Activated T-cell treated with anti-CD3 and anti-CD28 coated beads, Interleukin-2, amount 50 U/mL, for 72 hours (primary cell): Measurements from ENCODE around the gene FHIP1A. TPM values are rescaled to one million over a fixed set of nuclear protein-coding genes. Genes with fewer than 3 reads are reported as not detected.
"Not testable (repeated sequence)": the region's sequence is repeated elsewhere in the genome, so short reads cannot be mapped to it uniquely, and the experiment has no call there.

ENCODE experiments used
- ATAC-seq, 2 donors: fragments of 150-1000 bp; cut with Tn5 transposase; replicated peaks in 1 of 2; 2 replicates each; pipeline ENCODE4 v1.10.0; 2021; ENCODE audit warnings: moderate library complexity in 2 of 2, mild to moderate bottlenecking in 1 of 2
- DNase-seq, 2 donors: peaks; one replicate each; pipeline ENCODE4 v3.0.0; 2021 to 2022; ENCODE audit warnings: mixed read lengths in 1 of 2
- H3K27ac Mint-ChIP-seq: one replicate; pipeline ENCODE4 v1.8.0; 2022; ENCODE audit warnings: mild to moderate bottlenecking, moderate library complexity, mixed read lengths
- H3K27me3 Mint-ChIP-seq: one replicate; pipeline ENCODE4 v1.8.0; 2022; ENCODE audit warnings: low read depth, mixed read lengths
- H3K36me3 Mint-ChIP-seq, 2 donors: one replicate each; pipeline ENCODE4 v1.8.0; 2022; ENCODE audit warnings: mixed read lengths in 2 of 2, mild to moderate bottlenecking in 1 of 2; ENCODE audit not compliant: insufficient read depth in 2 of 2
- H3K4me1 Mint-ChIP-seq: one replicate; pipeline ENCODE4 v1.8.0; 2022; ENCODE audit warnings: low read depth, mixed read lengths
- H3K4me3 Mint-ChIP-seq, 2 donors: one replicate each; pipeline ENCODE4 v1.8.0; 2022; ENCODE audit warnings: mild to moderate bottlenecking in 2 of 2, mixed read lengths in 2 of 2, moderate library complexity in 2 of 2
- H3K9me3 Mint-ChIP-seq, 2 donors: one replicate each; pipeline ENCODE4 v1.8.0; 2022; ENCODE audit warnings: mixed read lengths in 2 of 2
- total RNA-seq, 2 donors: library from RNA; stranded (reverse); gene quantifications; one replicate each; pipeline ENCODE4 v1.2.3, GENCODE V29; 2022

FHIP1A gene
- total RNA-seq: under 1 TPM; 0.22 to 0.53 TPM

DNA sequence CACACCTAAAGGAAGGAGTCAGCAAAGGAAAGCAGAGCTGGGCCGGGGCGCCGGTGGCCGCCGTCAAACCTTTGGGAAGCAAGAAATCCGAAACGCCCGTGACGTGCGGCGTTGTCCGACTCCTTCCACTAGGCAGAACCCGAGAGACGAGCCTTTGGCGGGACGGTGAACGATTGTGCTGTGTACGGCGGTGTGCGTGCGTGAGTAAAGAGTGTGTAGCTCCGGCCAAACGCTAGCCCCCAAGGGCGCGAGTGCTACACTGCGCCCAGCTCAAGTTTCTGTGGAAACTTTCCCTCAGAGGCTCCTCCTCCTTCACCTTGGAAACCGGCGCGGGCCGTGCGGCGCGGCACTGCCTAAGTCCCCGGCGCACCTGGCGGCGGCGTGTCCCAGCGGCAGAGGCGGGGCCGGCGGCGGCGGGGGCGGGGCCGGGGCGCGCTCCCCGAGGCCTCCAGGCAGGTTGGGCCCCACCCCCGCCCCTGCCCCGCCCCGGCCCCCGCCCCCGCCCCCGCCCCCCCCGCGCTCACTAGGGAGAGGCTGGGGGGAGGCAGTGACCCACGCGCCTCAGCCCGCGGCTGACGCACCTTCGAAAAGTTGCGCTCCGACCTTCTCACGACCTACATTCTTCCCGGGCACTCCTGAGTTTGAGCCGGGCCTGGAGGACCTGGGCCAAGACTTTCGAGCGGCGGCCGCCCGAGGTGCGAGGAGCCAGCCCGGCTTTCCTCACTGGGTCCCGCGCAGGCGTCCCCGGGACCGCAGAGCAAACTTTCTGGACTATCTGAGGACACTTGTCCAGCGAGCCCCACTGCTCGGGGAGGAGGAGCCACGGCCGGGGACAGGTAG, at the start of gene FHIP1A:
TSS of gene FHIP1A (plus strand) at position 547 of the 840 bp plus-strand sequence. CDS start 157,084 bp downstream, outside the sequence.
- Mint-ChIP-seq H3K9me3 (no peaks in the 10 kb centered on the region), H3K27ac (peak within 1 kb of the TSS; percentile 36), H3K27me3 (peaks cover 51% of the 10 kb centered on the region), H3K4me1 (peaks cover 27% of the 10 kb centered on the region), H3K4me3 (peak within 1 kb of the TSS; percentile 91), H3K36me3 (no peaks in the 10 kb centered on the region)
- ATAC-seq (peak; percentile 81 to 84), DNase-seq (peak; percentile 77 to 78)

DNA sequence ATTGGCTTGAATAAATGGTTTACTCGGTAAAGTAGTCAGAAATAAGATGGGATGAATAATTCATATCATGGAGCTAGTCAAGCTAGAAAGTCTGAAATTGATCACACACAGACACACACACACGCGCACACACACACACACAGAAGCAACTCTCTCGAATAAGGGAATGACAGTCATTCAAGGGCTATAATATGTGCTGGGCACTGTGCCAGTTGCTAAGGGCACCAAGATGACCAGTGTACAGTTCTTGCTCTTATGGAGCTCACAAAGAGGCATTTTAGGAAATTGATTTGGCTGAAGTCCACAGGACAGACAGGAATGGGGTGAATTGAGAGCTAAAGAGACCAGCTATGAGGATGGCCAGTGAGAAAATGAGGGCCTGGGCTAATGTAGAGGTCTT, 49.4 kb upstream of the FHIP1A start:
- ATAC-seq (no peak), DNase-seq (no peak)
- Mint-ChIP-seq H3K27me3 (peaks cover 11% of the 10 kb centered on the region), H3K4me3 (no peak overlapping the region), H3K9me3 (no peaks in the 10 kb centered on the region), H3K27ac (no peak overlapping the region), H3K4me1 (no peaks in the 10 kb centered on the region), H3K36me3 (no peaks in the 10 kb centered on the region)

GRCh38 chr4:151361126-151361525, 47.9 kb upstream of the FHIP1A start:
- Mint-ChIP-seq H3K36me3 (no peaks in the 10 kb centered on the region), H3K27ac (no peak overlapping the region), H3K27me3 (peaks cover 11% of the 10 kb centered on the region), H3K4me1 (no peaks in the 10 kb centered on the region), H3K9me3 (no peaks in the 10 kb centered on the region), H3K4me3 (no peak overlapping the region)
- no peak for ATAC-seq
- no peak for DNase-seq

GRCh38 chr4:151361966-151362365, 47.0 kb upstream of the FHIP1A start:
- Mint-ChIP-seq H3K4me1 (no peaks in the 10 kb centered on the region), H3K9me3 (no peaks in the 10 kb centered on the region), H3K27me3 (peaks cover 11% of the 10 kb centered on the region), H3K36me3 (no peaks in the 10 kb centered on the region), H3K27ac (no peak overlapping the region), H3K4me3 (no peak overlapping the region)
- DNase-seq: no peak
- ATAC-seq: no peak

DNA sequence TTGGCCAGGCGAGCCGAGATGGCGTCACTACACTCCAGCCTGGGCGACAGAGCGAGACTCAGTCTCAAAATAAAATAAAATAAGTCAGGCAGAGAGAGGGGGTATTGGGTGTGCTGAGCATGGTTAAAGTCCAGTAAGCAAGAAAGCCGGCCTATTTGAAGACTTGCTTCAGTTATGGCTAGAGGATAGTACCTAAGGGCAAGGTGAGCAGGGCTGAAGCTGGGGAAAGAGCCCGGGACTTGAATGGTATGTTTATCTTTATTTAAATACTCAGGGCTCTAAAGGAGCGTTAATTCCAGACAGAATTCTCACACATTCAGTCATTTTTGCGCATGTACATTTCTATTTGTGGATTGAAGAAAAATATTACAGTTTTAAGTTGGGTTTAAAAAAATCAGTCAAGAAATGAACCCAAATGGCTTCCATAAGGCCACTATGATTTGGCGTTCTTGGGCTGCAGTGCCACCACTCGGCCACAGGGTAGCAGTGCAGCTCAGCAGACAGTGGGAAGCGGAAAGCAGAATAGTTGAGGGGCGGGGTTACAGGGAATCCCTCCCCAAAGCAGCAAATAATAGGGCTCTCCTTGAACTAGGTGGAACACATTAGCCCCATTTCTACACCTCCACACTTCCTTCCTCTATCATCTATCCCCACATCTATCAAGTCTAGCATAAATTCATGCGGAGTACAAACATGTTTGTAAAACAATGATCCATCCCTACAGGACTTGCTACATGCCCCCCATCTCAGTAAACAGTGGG, 46.4 kb upstream of the FHIP1A start:
- H3K4me1 Mint-ChIP-seq: no peaks in the 10 kb centered on the region
- no peak overlapping the region for H3K27ac Mint-ChIP-seq
- DNase-seq (peak; percentile 79 to 80), ATAC-seq (peak; percentile 95 to 96)
- no peaks in the 10 kb centered on the region for H3K36me3 Mint-ChIP-seq
- H3K4me3 Mint-ChIP-seq: no peak overlapping the region
- no peaks in the 10 kb centered on the region for H3K9me3 Mint-ChIP-seq
- H3K27me3 Mint-ChIP-seq: peaks cover 11% of the 10 kb centered on the region

- no peaks in the 10 kb centered on the region for H3K27me3 Mint-ChIP-seq
- ATAC-seq: no peak
- DNase-seq: no peak
- H3K9me3 Mint-ChIP-seq: peaks cover 0 to 2% of the 10 kb centered on the region in 2 donors
- no peaks in the 10 kb centered on the region for H3K4me1 Mint-ChIP-seq
- H3K4me3 Mint-ChIP-seq: no peak overlapping the region
- no peak overlapping the region for H3K27ac Mint-ChIP-seq
- H3K36me3 Mint-ChIP-seq: no peaks in the 10 kb centered on the region
Observed at GRCh38 chr4:151376540-151376939, 32.4 kb upstream of the FHIP1A start.

- H3K27ac Mint-ChIP-seq: no peak overlapping the region
- H3K4me3 Mint-ChIP-seq: no peak overlapping the region
- no peak for ATAC-seq
- no peak for DNase-seq
- H3K4me1 Mint-ChIP-seq: no peaks in the 10 kb centered on the region
- H3K36me3 Mint-ChIP-seq: peaks cover 0 to 2% of the 10 kb centered on the region in 2 donors
- peaks cover 6% of the 10 kb centered on the region for H3K27me3 Mint-ChIP-seq
- H3K9me3 Mint-ChIP-seq: peaks cover 0 to 1% of the 10 kb centered on the region in 2 donors
Observed at GRCh38 chr4:151389311-151389710, 19.7 kb upstream of the FHIP1A start.

DNA sequence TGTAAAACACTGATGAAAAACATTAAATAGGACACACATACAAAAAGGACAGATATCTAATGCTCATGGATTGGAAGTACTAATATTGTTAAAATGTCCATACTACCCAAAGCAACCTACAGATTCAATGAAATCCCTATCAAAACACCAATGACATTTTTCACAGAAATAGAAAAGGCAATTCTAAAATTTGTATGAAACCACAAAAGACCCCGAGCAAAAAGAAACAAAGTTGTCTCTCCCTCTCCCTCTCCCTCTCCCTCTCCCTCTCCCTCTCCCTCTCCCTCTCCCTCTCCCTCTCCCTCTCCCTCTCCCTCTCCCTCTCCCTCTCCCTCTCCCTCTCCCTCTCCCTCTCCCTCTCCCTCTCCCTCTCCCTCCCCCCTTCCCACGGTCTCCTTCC, 19.2 kb upstream of the FHIP1A start:
- H3K36me3 Mint-ChIP-seq, H3K4me1 Mint-ChIP-seq, H3K4me3 Mint-ChIP-seq, H3K27me3 Mint-ChIP-seq, DNase-seq, ATAC-seq, H3K27ac Mint-ChIP-seq, H3K9me3 Mint-ChIP-seq: not testable (repeated sequence)

- DNase-seq: no peak
- ATAC-seq: no peak
- Mint-ChIP-seq H3K27me3 (no peaks in the 10 kb centered on the region), H3K9me3 (peaks cover 0 to 1% of the 10 kb centered on the region in 2 donors), H3K4me1 (no peaks in the 10 kb centered on the region), H3K4me3 (no peak overlapping the region), H3K36me3 (peaks cover 0 to 2% of the 10 kb centered on the region in 2 donors), H3K27ac (no peak overlapping the region)
Observed at GRCh38 chr4:151395873-151396272, 13.1 kb upstream of the FHIP1A start.

- ATAC-seq (no peak), DNase-seq (no peak)
- no peaks in the 10 kb centered on the region for H3K36me3 Mint-ChIP-seq
- no peaks in the 10 kb centered on the region for H3K9me3 Mint-ChIP-seq
- H3K4me3 Mint-ChIP-seq: no peak overlapping the region
- no peak overlapping the region for H3K27ac Mint-ChIP-seq
- H3K4me1 Mint-ChIP-seq: no peaks in the 10 kb centered on the region
- no peaks in the 10 kb centered on the region for H3K27me3 Mint-ChIP-seq
Observed at GRCh38 chr4:151400343-151400742, 8.6 kb upstream of the FHIP1A start.

- no peaks in the 10 kb centered on the region for H3K9me3 Mint-ChIP-seq
- no peak for ATAC-seq
- no peak overlapping the region for H3K4me3 Mint-ChIP-seq
- no peaks in the 10 kb centered on the region for H3K4me1 Mint-ChIP-seq
- H3K36me3 Mint-ChIP-seq: no peaks in the 10 kb centered on the region
- no peak for DNase-seq
- H3K27ac Mint-ChIP-seq: no peak overlapping the region
- H3K27me3 Mint-ChIP-seq: peaks cover 11% of the 10 kb centered on the region
Observed at GRCh38 chr4:151401739-151402138, 7.2 kb upstream of the FHIP1A start.

DNA sequence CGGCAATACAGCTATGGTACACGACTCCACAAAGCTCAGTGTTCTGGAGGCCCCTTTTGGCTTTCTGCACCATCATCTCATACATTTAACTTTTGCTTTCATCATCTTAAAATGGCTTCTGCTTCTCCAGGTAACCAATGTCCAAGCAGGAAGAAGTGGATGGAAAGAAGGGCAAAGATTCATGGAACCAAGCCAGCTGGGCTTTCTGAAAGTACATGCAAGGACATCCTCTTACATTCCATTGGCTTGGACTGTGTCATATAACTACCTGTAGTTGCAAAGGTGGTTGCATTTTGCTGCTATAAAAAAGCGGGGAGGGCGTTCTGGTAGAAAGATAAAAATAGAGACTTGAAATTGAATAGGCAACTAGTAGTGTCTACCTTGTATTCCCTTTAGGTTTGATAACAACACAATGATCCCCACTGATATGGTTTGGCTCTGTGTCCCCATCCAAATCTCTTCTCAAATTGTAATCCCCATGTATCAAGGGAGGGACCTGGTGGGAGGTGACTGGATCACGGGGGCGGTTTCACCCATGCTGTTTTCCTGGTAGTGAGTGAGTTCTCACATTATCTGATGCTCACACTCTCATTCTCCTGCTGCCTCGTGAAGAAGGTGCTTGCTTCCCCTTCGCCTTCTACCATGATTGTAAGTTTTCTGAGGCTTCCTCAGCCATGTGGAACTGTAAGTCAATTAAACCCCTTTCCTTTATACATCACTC, 6.7 kb upstream of the FHIP1A start:
- Mint-ChIP-seq H3K9me3 (no peaks in the 10 kb centered on the region), H3K27ac (no peak overlapping the region), H3K36me3 (no peaks in the 10 kb centered on the region), H3K4me3 (no peak overlapping the region), H3K4me1 (peaks cover 2% of the 10 kb centered on the region), H3K27me3 (peaks cover 17% of the 10 kb centered on the region)
- DNase-seq (no peak), ATAC-seq (no peak)

GRCh38 chr4:151403656-151404055, 5.3 kb upstream of the FHIP1A start:
- no peak overlapping the region for H3K4me3 Mint-ChIP-seq
- H3K27me3 Mint-ChIP-seq: peaks cover 21% of the 10 kb centered on the region
- ATAC-seq (no peak), DNase-seq (no peak)
- H3K27ac Mint-ChIP-seq: no peak overlapping the region
- no peaks in the 10 kb centered on the region for H3K9me3 Mint-ChIP-seq
- H3K4me1 Mint-ChIP-seq: peaks cover 15% of the 10 kb centered on the region
- H3K36me3 Mint-ChIP-seq: no peaks in the 10 kb centered on the region
